Neutrophil (primary cell): ENCODE measurements around the gene RFC5.

Experiments
- H3K27ac ChIP-seq: fragments of 200-600 bp; sonication (generic); 2 replicates; pipeline ENCODE4 v1.5.1; 2016; ENCODE audit warnings: mild to moderate bottlenecking, moderate library complexity
- H3K27me3 ChIP-seq: fragments of 200-600 bp; sonication (generic); 2 replicates; pipeline ENCODE4 v1.6.0; 2016; ENCODE audit warnings: mild to moderate bottlenecking
- H3K36me3 ChIP-seq: fragments of 200-600 bp; sonication (generic); 2 replicates; pipeline ENCODE4 v1.5.1; 2017
- H3K4me1 ChIP-seq, 2 experiments: fragments of 200-600 bp in 1 of 2; sonication (generic) in 1 of 2; 1 replicate in 1 of 2; 2 replicates in 1 of 2; pipeline versions ENCODE4 v1.5.1 to v1.6.1; 2013 to 2016; ENCODE audit warnings: low read depth in 1 of 2, low read length in 1 of 2, mild to moderate bottlenecking in 1 of 2, moderate library complexity in 1 of 2; ENCODE audit not compliant: control insufficient read depth in 1 of 2, insufficient read depth in 1 of 2
- H3K4me3 ChIP-seq, 2 experiments: fragments of 200-600 bp in 1 of 2; sonication (generic) in 1 of 2; 1 replicate in 1 of 2; 2 replicates in 1 of 2; pipeline ENCODE4 v1.5.1; 2013 to 2016; ENCODE audit warnings: low read depth in 1 of 2, low read length in 1 of 2, mild to moderate bottlenecking in 1 of 2, moderate library complexity in 1 of 2
- H3K9me3 ChIP-seq: fragments of 200-600 bp; sonication (generic); 2 replicates; pipeline ENCODE4 v1.5.1; 2016
- CTCF ChIP-seq: fragments of 200-600 bp; sonication (generic); IDR thresholded peaks from 2 replicates; pipeline ENCODE4 v1.5.1; 2016; ENCODE audit warnings: antibody characterized with exemption

RFC5 gene

GRCh38 chr12:118016424-118017264, at the start of gene RFC5:
TSS of gene RFC5 (plus strand) at chr12:118016703. CDS start at chr12:118016828, 125 bp downstream.
- no peaks in the 10 kb centered on the region for H3K9me3 ChIP-seq
- H3K27me3 ChIP-seq: peaks cover 11% of the 10 kb centered on the region
- peak within 1 kb of the TSS; percentile 82 to 95 for H3K4me3 ChIP-seq
- peak; percentile 18 for TF ChIP-seq CTCF
- peaks cover 11 to 14% of the 10 kb centered on the region in 2 experiments for H3K4me1 ChIP-seq
- H3K27ac ChIP-seq: peak within 1 kb of the TSS; percentile 35
- H3K36me3 ChIP-seq: peaks cover 20% of the 10 kb centered on the region

GRCh38 chr12:117967043-117967442, 49.5 kb upstream of the RFC5 start:
- H3K27me3 ChIP-seq: peaks cover 77% of the 10 kb centered on the region
- no peak for TF ChIP-seq CTCF
- H3K36me3 ChIP-seq: no peaks in the 10 kb centered on the region

GRCh38 chr12:117967512-117967911, 49.0 kb upstream of the RFC5 start:
- no peak for TF ChIP-seq CTCF
- H3K27ac ChIP-seq: no peak overlapping the region
- H3K4me3 ChIP-seq: no peak overlapping the region
- no peaks in the 10 kb centered on the region for H3K4me1 ChIP-seq
- peaks cover 77% of the 10 kb centered on the region for H3K27me3 ChIP-seq
- no peaks in the 10 kb centered on the region for H3K36me3 ChIP-seq
- H3K9me3 ChIP-seq: no peaks in the 10 kb centered on the region

More at GRCh38 chr12:117967043-117967442, 49.5 kb upstream of the RFC5 start:
- Histone ChIP-seq H3K9me3 (no peaks in the 10 kb centered on the region), H3K4me3 (no peak overlapping the region), H3K4me1 (no peaks in the 10 kb centered on the region), H3K27ac (no peak overlapping the region)

GRCh38 chr12:117968151-117968789, 48.2 kb upstream of the RFC5 start:
- Histone ChIP-seq H3K4me1 (no peaks in the 10 kb centered on the region), H3K9me3 (no peaks in the 10 kb centered on the region), H3K4me3 (no peak overlapping the region), H3K36me3 (no peaks in the 10 kb centered on the region), H3K27ac (no peak overlapping the region), H3K27me3 (peaks cover 77% of the 10 kb centered on the region)
- TF ChIP-seq CTCF: no peak

- peaks cover 77% of the 10 kb centered on the region for H3K27me3 ChIP-seq
- H3K4me1 ChIP-seq: no peaks in the 10 kb centered on the region
- no peaks in the 10 kb centered on the region for H3K36me3 ChIP-seq
- no peak within 1 kb of the TSS for H3K4me3 ChIP-seq
- no peak within 1 kb of the TSS for H3K27ac ChIP-seq
- TF ChIP-seq CTCF: no peak
- no peaks in the 10 kb centered on the region for H3K9me3 ChIP-seq
These were observed 47.5 kb upstream of the RFC5 start, which contains the start of gene KSR2 for GRCh38 chr12:117968826-117969659. TSS of gene KSR2 (minus strand) at chr12:117968990. CDS start at chr12:117968255, 735 bp downstream.
